ENCODE data around the gene KRT74. TPM values are rescaled to one million over a fixed set of nuclear protein-coding genes. Genes with fewer than 3 reads are reported as not detected.

KRT74 gene
- total RNA-seq, 4 donors from 2014 or later: not detected

- TF ChIP-seq EP300 (IDR thresholded peaks at IDR 0.05): no peak
- TF ChIP-seq CTCF (IDR thresholded peaks at IDR 0.05): no peak
- no peak for TF ChIP-seq POLR2A (IDR thresholded peaks at IDR 0.05)
- TF ChIP-seq POLR2AphosphoS5 (IDR thresholded peaks at IDR 0.05): no peak
- WGBS, 2 donors (ENCODE audit: low coverage in 1 of 2): 53 to 80% methylated on average over 1 to 2 of the region's 2 CpGs
- H3K27ac ChIP-seq: no peak overlapping the region
- H3K4me1 ChIP-seq: no peaks in the 10 kb centered on the region
- no peaks in the 10 kb centered on the region for H3K36me3 ChIP-seq
- no peak overlapping the region for H3K4me3 ChIP-seq
- no peaks in the 10 kb centered on the region for H3K9me3 ChIP-seq
- no peak for ATAC-seq
- H3K27me3 ChIP-seq: peaks cover 55% of the 10 kb centered on the region
Observed at GRCh38 chr12:52603314-52603713, 29.7 kb upstream of the KRT74 start.

- Histone ChIP-seq H3K4me3 (no peak overlapping the region), H3K27me3 (peaks cover 51% of the 10 kb centered on the region), H3K36me3 (no peaks in the 10 kb centered on the region), H3K4me1 (no peaks in the 10 kb centered on the region), H3K9me3 (no peaks in the 10 kb centered on the region), H3K27ac (no peak overlapping the region)
- no peak for ATAC-seq
- no peak for TF ChIP-seq EP300 (IDR thresholded peaks at IDR 0.05)
- no peak for TF ChIP-seq POLR2A (IDR thresholded peaks at IDR 0.05)
- TF ChIP-seq POLR2AphosphoS5 (IDR thresholded peaks at IDR 0.05): no peak
- TF ChIP-seq CTCF (IDR thresholded peaks at IDR 0.05): no peak
- WGBS, 2 donors (ENCODE audit: low coverage in 1 of 2): 87 to 92% methylated on average over 5 of the region's 5 CpGs
Observed at GRCh38 chr12:52602552-52602951, 28.9 kb upstream of the KRT74 start.

GRCh38 chr12:52601671-52602070 is 28.0 kb upstream of the KRT74 start:
- no peak overlapping the region for H3K4me3 ChIP-seq
- ATAC-seq: no peak
- 38% methylated on average over 1 of the region's 4 CpGs; no CpG with 5 or more reads in 1 of the 2 donors for WGBS, 2 donors (ENCODE audit: low coverage in 1 of 2)
- H3K27me3 ChIP-seq: peaks cover 51% of the 10 kb centered on the region
- H3K9me3 ChIP-seq: no peaks in the 10 kb centered on the region
- H3K4me1 ChIP-seq: no peaks in the 10 kb centered on the region
- no peak for TF ChIP-seq CTCF (IDR thresholded peaks at IDR 0.05)
- no peak for TF ChIP-seq POLR2AphosphoS5 (IDR thresholded peaks at IDR 0.05)
- no peak for TF ChIP-seq EP300 (IDR thresholded peaks at IDR 0.05)
- no peak overlapping the region for H3K27ac ChIP-seq
- H3K36me3 ChIP-seq: no peaks in the 10 kb centered on the region

- 16 to 60% methylated on average over 1 to 12 of the region's 48 CpGs for WGBS, 2 donors (ENCODE audit: low coverage in 1 of 2)
- Histone ChIP-seq H3K27ac (no peak within 1 kb of the TSS), H3K36me3 (no peaks in the 10 kb centered on the region), H3K4me3 (no peak within 1 kb of the TSS), H3K9me3 (no peaks in the 10 kb centered on the region), H3K27me3 (peaks cover 51% of the 10 kb centered on the region), H3K4me1 (no peaks in the 10 kb centered on the region)
- TF ChIP-seq CTCF (IDR thresholded peaks at IDR 0.05): no peak
- no peak for TF ChIP-seq EP300 (IDR thresholded peaks at IDR 0.05)
- TF ChIP-seq POLR2A (IDR thresholded peaks at IDR 0.05): no peak
- TF ChIP-seq POLR2AphosphoS5 (IDR thresholded peaks at IDR 0.05): no peak
- no peak for ATAC-seq
Observed at GRCh38 chr12:52600941-52601481, 27.4 kb upstream of the KRT74 start, which contains the start of gene KRT72. KRT72 (minus strand) TSS chr12:52601463; CDS start chr12:52601452, 11 bp downstream.

- Histone ChIP-seq H3K4me3 (no peak overlapping the region), H3K9me3 (no peaks in the 10 kb centered on the region), H3K4me1 (no peaks in the 10 kb centered on the region), H3K27ac (no peak overlapping the region), H3K36me3 (no peaks in the 10 kb centered on the region), H3K27me3 (peaks cover 51% of the 10 kb centered on the region)
- TF ChIP-seq POLR2AphosphoS5 (IDR thresholded peaks at IDR 0.05): no peak
- no peak for TF ChIP-seq EP300 (IDR thresholded peaks at IDR 0.05)
- no peak for TF ChIP-seq POLR2A (IDR thresholded peaks at IDR 0.05)
- no peak for TF ChIP-seq CTCF (IDR thresholded peaks at IDR 0.05)
- ATAC-seq: no peak
- 82 to 84% methylated on average over 8 to 11 of the region's 12 CpGs for WGBS, 2 donors (ENCODE audit: low coverage in 1 of 2)
Observed at GRCh38 chr12:52600475-52600874, 26.8 kb upstream of the KRT74 start.

Measured in gastroesophageal sphincter (tissue), 4 donors.